ENCODE data around the gene TMEM108.

TMEM108 gene

GRCh38 chr3:133136114-133137041 is 98.2 kb downstream of the TMEM108 start:
- H3K27ac ChIP-seq (ENCODE audit: low read depth, low read length, poor library complexity, severe bottlenecking): no peak overlapping the region
- H3K27me3 ChIP-seq (ENCODE audit: insufficient read depth, low read length): no peaks in the 10 kb centered on the region
- H3K4me1 ChIP-seq (ENCODE audit: insufficient read depth, low read length, severe bottlenecking): no peaks in the 10 kb centered on the region
- no peaks in the 10 kb centered on the region for H4K20me1 ChIP-seq (ENCODE audit: insufficient read depth, low read length)
- no peak overlapping the region for H3K9ac ChIP-seq (ENCODE audit: low read length)
- H3F3A ChIP-seq (ENCODE audit: insufficient read depth, low read length): no peaks in the 10 kb centered on the region
- no peaks in the 10 kb centered on the region for H3K36me3 ChIP-seq (ENCODE audit: insufficient read depth, low read length)
- H3K4me2 ChIP-seq (ENCODE audit: low read length): no peak overlapping the region
- no peak for TF ChIP-seq EZH2 (IDR thresholded peaks at IDR 0.05; ENCODE audit: borderline replicate concordance, low read length)
- no peak for TF ChIP-seq CTCF (IDR thresholded peaks at IDR 0.05; ENCODE audit: low read length)
- H3K4me3 ChIP-seq (ENCODE audit: low read depth, low read length, poor library complexity, severe bottlenecking): no peak overlapping the region
- no peaks in the 10 kb centered on the region for H3K9me3 ChIP-seq (ENCODE audit: low read length)
- no peaks in the 10 kb centered on the region for H3K79me2 ChIP-seq (ENCODE audit: insufficient read depth, low read length)
- no peaks in the 10 kb centered on the region for H3K9me2 ChIP-seq (ENCODE audit: low read depth, low read length)
- no peak overlapping the region for H2AFZ ChIP-seq (ENCODE audit: low read length)

- no peaks in the 10 kb centered on the region for H3K9me2 ChIP-seq (ENCODE audit: low read depth, low read length)
- no peak overlapping the region for H2AFZ ChIP-seq (ENCODE audit: low read length)
- H4K20me1 ChIP-seq (ENCODE audit: insufficient read depth, low read length): no peaks in the 10 kb centered on the region
- H3K9me3 ChIP-seq (ENCODE audit: low read length): no peaks in the 10 kb centered on the region
- H3K4me2 ChIP-seq (ENCODE audit: low read length): no peak overlapping the region
- H3K27ac ChIP-seq (ENCODE audit: low read depth, low read length, poor library complexity, severe bottlenecking): no peak overlapping the region
- H3K9ac ChIP-seq (ENCODE audit: low read length): no peak overlapping the region
- no peaks in the 10 kb centered on the region for H3K4me1 ChIP-seq (ENCODE audit: insufficient read depth, low read length, severe bottlenecking)
- no peaks in the 10 kb centered on the region for H3F3A ChIP-seq (ENCODE audit: insufficient read depth, low read length)
- no peaks in the 10 kb centered on the region for H3K79me2 ChIP-seq (ENCODE audit: insufficient read depth, low read length)
- no peaks in the 10 kb centered on the region for H3K27me3 ChIP-seq (ENCODE audit: insufficient read depth, low read length)
- TF ChIP-seq CTCF (IDR thresholded peaks at IDR 0.05; ENCODE audit: low read length): no peak
- no peak for TF ChIP-seq EZH2 (IDR thresholded peaks at IDR 0.05; ENCODE audit: borderline replicate concordance, low read length)
- no peaks in the 10 kb centered on the region for H3K36me3 ChIP-seq (ENCODE audit: insufficient read depth, low read length)
- no peak overlapping the region for H3K4me3 ChIP-seq (ENCODE audit: low read depth, low read length, poor library complexity, severe bottlenecking)
Measured at GRCh38 chr3:133137042-133137996, 99.1 kb downstream of the TMEM108 start.

DNA sequence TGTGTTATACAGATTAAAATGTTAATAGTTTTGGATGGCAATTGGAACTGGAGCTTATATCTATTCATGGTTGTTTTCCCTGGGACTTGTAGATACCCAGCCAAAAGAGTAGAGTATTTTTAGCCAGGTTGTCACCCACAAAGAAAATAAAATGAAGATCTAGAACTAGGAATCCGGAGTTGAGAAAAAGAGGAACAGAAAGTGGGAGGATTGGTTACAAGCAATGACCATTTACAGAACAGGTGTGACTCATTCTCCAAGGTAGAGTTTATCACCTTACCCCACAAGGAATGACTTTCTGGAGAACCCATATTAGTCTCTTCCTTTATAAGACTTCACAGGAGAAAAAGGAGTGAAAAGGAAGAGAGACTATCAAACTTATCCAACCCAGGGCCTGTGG is 99.8 kb downstream of the TMEM108 start:
- Histone ChIP-seq H2AFZ (ENCODE audit: low read length) (no peak overlapping the region), H3K36me3 (ENCODE audit: insufficient read depth, low read length) (no peaks in the 10 kb centered on the region), H3K27ac (ENCODE audit: low read depth, low read length, poor library complexity, severe bottlenecking) (no peak overlapping the region), H3K9me3 (ENCODE audit: low read length) (no peaks in the 10 kb centered on the region), H3F3A (ENCODE audit: insufficient read depth, low read length) (no peaks in the 10 kb centered on the region), H3K79me2 (ENCODE audit: insufficient read depth, low read length) (no peaks in the 10 kb centered on the region), H3K9me2 (ENCODE audit: low read depth, low read length) (no peaks in the 10 kb centered on the region), H3K4me1 (ENCODE audit: insufficient read depth, low read length, severe bottlenecking) (no peaks in the 10 kb centered on the region), H4K20me1 (ENCODE audit: insufficient read depth, low read length) (no peaks in the 10 kb centered on the region), H3K9ac (ENCODE audit: low read length) (no peak overlapping the region), H3K27me3 (ENCODE audit: insufficient read depth, low read length) (no peaks in the 10 kb centered on the region), H3K4me2 (ENCODE audit: low read length) (no peak overlapping the region), H3K4me3 (ENCODE audit: low read depth, low read length, poor library complexity, severe bottlenecking) (no peak overlapping the region)
- TF ChIP-seq CTCF (IDR thresholded peaks at IDR 0.05; ENCODE audit: low read length): no peak
- no peak for TF ChIP-seq EZH2 (IDR thresholded peaks at IDR 0.05; ENCODE audit: borderline replicate concordance, low read length)

Data from OCI-LY1 (cell line).